ENCODE measurements around the gene SCAF4.

Gene SCAF4

GRCh38 chr21:31710586-31710985, 21.3 kb downstream of the SCAF4 start:
- DNase-seq: no peak

- no peak for DNase-seq
Measured at GRCh38 chr21:31708541-31708940, 23.4 kb downstream of the SCAF4 start.

GRCh38 chr21:31707499-31707898, 24.4 kb downstream of the SCAF4 start:
- no peak for DNase-seq

- no peak for DNase-seq
Measured at GRCh38 chr21:31706562-31706961, 25.4 kb downstream of the SCAF4 start.

- DNase-seq: no peak
Measured at GRCh38 chr21:31700040-31700439, 31.9 kb downstream of the SCAF4 start.

GRCh38 chr21:31698461-31698860, 33.5 kb downstream of the SCAF4 start:
- DNase-seq: no peak

GRCh38 chr21:31696424-31696823, 35.5 kb downstream of the SCAF4 start:
- no peak for DNase-seq

GRCh38 chr21:31693222-31693621, 38.7 kb downstream of the SCAF4 start:
- DNase-seq: no peak

- no peak for DNase-seq
Measured at GRCh38 chr21:31688603-31689368, 43.1 kb downstream of the SCAF4 start.

GRCh38 chr21:31687108-31687507, 44.8 kb downstream of the SCAF4 start:
- no peak for DNase-seq

GRCh38 chr21:31686272-31686915, 45.5 kb downstream of the SCAF4 start:
- no peak for DNase-seq

GRCh38 chr21:31684918-31685317, 47.0 kb downstream of the SCAF4 start:
- no peak for DNase-seq

- no peak for DNase-seq
Measured at GRCh38 chr21:31683029-31683428, 48.9 kb downstream of the SCAF4 start.

GRCh38 chr21:31682620-31683019, 49.3 kb downstream of the SCAF4 start:
- no peak for DNase-seq

- no peak for DNase-seq
Measured at GRCh38 chr21:31678478-31678877, 53.4 kb downstream of the SCAF4 start.

GRCh38 chr21:31677047-31677446, 54.9 kb downstream of the SCAF4 start:
- no peak for DNase-seq

- DNase-seq: no peak
Measured at GRCh38 chr21:31675960-31676359, 56.0 kb downstream of the SCAF4 start.

GRCh38 chr21:31675318-31675717, 56.6 kb downstream of the SCAF4 start:
- DNase-seq: no peak

GRCh38 chr21:31673321-31673912, 58.5 kb downstream of the SCAF4 start:
- no peak for DNase-seq

- no peak for DNase-seq
Measured at GRCh38 chr21:31671931-31672330, 60.0 kb downstream of the SCAF4 start.

- DNase-seq: no peak
Measured at GRCh38 chr21:31671146-31671716, 60.7 kb downstream of the SCAF4 start.

GRCh38 chr21:31670070-31670469, 61.8 kb downstream of the SCAF4 start:
- no peak for DNase-seq

GRCh38 chr21:31668651-31669491, 63.0 kb downstream of the SCAF4 start:
- DNase-seq: no peak
